HEK293T (cell line): ENCODE data around the gene SIN3A.
"Not testable (repeated sequence)": the region's sequence is repeated elsewhere in the genome, so short reads cannot be mapped to it uniquely, and the experiment has no call there.

ENCODE experiments used
- BHLHE40 ChIP-seq: fragments of 450-650 bp; IDR thresholded peaks from 2 replicates; pipeline ENCODE4 v1.6.1; 2016; ENCODE audit warnings: mild to moderate bottlenecking, moderate library complexity, borderline replicate concordance
- LEF1 ChIP-seq: fragments of 450-650 bp; IDR thresholded peaks from 2 replicates; pipeline ENCODE4 v1.6.1; 2017; ENCODE audit warnings: mild to moderate bottlenecking, borderline replicate concordance
- SP1 ChIP-seq: fragments of 450-650 bp; IDR thresholded peaks from 2 replicates; pipeline ENCODE4 v1.6.1; 2017
- SUZ12 ChIP-seq: fragments of 450-650 bp; IDR thresholded peaks from 2 replicates; pipeline ENCODE4 v1.6.1; 2016; ENCODE audit warnings: mild to moderate bottlenecking
- ZNF384 ChIP-seq: fragments of 450-650 bp; IDR thresholded peaks from 2 replicates; pipeline ENCODE4 v1.6.1; 2016
- TF ChIP-seq, protein P1 (sequence below): fragments of 450-650 bp; IDR thresholded peaks from 2 replicates; pipeline ENCODE4 v1.6.1; 2016

DNA sequence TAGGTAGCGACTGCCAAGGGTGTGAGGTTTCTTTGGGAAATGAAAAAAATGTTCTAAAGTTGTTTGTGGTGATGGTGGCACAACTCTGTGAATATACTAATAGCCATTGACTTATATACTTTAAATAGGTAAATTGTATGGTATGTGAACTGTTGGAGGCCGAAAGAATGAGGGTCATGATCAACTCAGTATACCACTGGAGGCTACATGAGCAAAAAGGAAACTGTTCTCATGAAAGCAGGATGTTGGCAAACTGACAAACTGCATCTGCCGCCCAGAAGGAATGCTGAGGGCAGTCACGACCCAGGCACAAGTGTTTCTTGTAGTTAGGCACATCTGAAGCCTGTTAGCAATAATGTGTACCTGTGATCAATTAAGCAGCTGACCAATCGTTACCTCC is 32.1 kb upstream of the SIN3A start:
- not testable (repeated sequence) for TF ChIP-seq ZNF384, LEF1, SP1, BHLHE40, SUZ12
- TF ChIP-seq, protein P1, sequence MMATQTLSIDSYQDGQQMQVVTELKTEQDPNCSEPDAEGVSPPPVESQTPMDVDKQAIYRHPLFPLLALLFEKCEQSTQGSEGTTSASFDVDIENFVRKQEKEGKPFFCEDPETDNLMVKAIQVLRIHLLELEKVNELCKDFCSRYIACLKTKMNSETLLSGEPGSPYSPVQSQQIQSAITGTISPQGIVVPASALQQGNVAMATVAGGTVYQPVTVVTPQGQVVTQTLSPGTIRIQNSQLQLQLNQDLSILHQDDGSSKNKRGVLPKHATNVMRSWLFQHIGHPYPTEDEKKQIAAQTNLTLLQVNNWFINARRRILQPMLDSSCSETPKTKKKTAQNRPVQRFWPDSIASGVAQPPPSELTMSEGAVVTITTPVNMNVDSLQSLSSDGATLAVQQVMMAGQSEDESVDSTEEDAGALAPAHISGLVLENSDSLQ, result not testable (repeated sequence)
